ENCODE data around the gene TNFRSF12A.
"Not testable (repeated sequence)": the region's sequence is repeated elsewhere in the genome, so short reads cannot be mapped to it uniquely, and the experiment has no call there.

TNFRSF12A gene

GRCh38 chr16:3051009-3051408 lies 30.8 kb downstream of the TNFRSF12A start:
- peak in 1 of 5 experiments; percentile 74 for DNase-seq

DNA sequence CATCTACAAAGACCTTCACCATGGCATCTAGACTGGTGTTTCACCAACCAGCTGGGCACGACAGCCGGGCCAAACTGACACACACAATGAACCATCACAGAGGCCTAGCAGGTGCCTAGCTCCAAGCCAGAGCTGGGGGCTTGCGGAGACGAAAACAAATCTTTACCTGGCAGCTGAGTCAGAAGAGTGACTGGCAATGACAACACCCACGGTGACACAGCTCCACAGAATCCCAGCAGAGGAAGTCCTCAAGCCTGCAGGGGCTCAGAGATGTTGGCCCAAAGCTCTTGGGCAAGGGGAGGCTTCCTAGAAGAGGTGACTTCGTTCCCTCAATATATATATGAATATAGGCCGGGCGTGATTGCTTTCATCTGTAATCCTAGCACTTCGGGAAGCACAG lies 31.3 kb downstream of the TNFRSF12A start:
- DNase-seq: no peak

- DNase-seq: peak in 1 of 5 experiments; percentile 35
Observed at GRCh38 chr16:3052571-3053329, 32.6 kb downstream of the TNFRSF12A start.

- DNase-seq: peak in 1 of 5 experiments; percentile 58
Observed at GRCh38 chr16:3053330-3053710, 33.2 kb downstream of the TNFRSF12A start.

DNA sequence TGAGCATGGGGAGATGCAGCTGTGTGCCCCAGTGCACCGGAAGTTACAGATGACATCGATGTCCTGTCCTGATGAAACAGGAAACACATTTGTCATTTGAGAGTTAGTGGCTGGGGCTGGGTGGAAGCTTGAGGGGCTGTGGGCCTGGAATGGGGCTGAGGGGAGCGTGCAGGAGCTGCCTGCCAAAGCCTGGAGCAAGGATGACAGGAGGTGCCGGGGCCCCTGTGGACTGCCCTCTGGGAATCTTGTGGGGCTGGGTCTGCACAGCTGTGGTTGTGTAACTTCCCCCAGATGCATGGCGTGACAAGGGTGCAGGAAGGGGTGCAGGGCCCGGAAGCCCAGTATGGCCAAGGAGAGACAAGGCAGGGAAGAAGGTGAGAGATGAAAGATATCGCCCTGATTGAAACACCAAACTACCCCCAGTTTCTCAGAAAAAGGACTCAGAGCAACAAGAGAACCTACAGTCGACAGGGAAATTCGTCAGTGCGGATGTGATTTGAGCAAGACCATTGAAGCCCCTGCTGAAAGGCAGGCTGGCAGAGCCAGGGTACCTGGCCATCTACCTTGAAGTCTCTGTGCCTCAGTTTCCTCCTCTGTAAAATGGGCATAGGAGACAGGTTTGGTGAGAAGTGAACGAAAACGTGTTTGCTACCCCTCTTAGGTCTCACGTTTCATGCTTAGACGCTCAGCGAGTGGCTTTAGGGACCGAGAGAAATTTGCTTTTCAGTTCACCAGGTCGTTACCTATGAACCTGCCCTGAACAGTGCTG lies 35.0 kb downstream of the TNFRSF12A start:
- peak in 1 of 5 experiments; percentile 89 for DNase-seq

GRCh38 chr16:3055734-3056115 lies 35.6 kb downstream of the TNFRSF12A start:
- not testable (repeated sequence) for DNase-seq

GRCh38 chr16:3056336-3057180 lies 36.4 kb downstream of the TNFRSF12A start:
- DNase-seq: peak in 1 of 5 experiments; percentile 39

DNA sequence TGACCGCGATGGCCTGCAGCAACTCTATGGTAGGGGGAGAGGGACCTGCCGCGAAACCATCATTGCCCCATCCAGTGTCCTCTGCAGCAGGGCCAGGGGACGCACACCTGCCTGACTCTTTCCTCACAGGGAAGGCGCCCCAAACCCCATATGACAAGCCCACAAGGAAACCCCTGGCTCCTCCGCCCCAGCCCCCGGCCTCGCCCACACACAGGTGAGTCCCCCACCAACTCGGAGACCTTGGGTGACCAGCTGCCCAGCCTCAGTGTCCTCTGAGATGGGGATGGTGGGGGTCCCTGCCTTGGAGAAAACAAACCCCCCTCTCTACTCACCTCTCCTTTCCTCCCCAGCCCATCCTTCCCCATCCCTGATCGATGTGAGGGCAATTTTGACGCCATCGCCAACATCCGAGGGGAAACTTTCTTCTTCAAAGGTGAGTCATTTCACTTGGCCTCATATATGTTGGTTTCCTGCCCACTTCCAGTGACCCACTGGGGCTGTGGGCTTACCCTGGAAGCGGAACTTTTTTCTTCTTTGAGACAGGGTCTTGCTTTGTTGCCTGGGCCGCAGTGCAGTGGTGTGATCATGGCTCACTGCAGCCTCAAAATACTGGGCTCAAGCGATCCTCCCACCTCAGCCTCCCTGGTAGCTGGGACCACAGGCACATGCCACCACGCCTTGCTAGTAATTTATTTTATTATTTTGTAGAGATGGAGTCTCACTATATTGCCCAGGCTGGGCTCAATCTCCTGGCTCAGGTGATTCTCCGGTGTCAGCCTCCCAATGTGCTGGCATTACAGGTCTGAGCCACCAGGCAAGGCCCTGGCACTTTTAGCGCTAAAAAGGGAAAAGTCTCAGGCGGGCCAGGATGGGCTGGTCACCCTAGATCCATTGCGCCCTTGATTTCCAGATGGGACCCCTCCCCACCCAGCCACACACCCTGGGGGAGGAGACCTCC lies 37.3 kb downstream of the TNFRSF12A start:
- peak in 1 of 5 experiments; percentile 73 for DNase-seq

GRCh38 chr16:3058139-3059030 lies 38.2 kb downstream of the TNFRSF12A start:
- peak in 2 of 5 experiments; percentile 41 to 77 for DNase-seq

- DNase-seq: peak; percentile 80 to 86 (median 81)
Observed at GRCh38 chr16:3059041-3059722, 39.0 kb downstream of the TNFRSF12A start.

DNA sequence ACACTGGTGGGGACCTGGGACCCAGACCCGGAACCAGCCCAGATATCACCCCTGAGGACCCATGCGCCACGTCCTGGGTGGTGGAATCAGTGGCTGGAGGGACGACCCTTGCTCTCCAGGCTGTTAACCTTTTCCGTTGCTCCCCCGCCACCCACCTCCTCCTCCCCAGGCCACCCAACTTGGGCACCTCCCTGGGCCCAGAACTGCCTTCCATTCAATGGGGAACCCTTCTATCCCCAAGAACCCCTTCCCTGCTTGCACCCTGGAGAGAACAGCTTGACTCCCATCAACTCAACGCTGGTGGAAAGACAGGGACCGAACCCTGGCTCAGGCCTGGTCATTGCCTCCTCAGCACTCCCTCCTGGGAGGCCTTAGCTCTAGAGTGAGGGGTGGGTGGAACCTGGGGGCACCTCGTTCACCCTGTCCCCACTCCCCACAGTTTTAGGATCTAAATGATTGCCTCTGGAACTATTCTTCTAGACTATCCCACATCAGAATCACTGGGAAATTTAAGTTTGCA lies 39.6 kb downstream of the TNFRSF12A start:
- DNase-seq: no peak

DNA sequence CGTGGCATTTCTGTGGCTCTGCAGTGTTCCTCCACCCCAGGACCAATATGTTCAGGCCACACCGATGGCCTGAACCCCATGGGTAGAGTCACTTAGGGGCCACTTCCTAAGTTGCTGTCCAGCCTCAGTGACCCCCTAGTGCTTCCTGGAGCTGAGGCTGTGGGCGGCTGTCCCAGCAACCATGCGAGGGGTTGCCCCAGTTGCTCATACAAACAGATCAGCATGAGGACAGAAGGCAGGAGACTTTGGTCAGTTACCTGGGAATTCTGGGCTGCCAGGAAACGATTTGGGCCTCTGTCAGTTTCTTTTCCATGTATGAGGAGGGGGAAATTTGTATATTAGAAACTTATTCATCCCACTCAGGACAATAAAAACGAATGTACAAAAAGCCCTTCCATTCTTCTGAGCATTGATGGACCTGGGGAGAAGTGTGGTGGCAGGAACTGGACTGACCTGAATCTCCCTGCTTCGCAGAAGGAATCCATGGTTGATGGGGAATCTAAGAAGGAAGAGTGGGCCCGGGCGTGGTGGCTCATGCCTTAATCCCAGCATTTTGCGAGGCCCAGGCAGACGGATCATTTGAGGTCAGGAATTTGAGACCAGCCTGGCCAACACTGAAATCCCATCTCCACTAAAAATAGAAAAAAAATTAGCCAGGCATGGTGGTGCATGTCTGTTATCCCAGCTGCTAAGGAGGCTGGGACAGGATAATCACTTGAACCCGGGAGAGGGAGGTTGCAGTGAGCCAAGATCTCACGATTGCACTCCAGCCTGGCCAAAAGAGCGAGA lies 40.4 kb downstream of the TNFRSF12A start:
- DNase-seq: no peak

GRCh38 chr16:3062553-3062952 lies 42.4 kb downstream of the TNFRSF12A start:
- no peak for DNase-seq

GRCh38 chr16:3063625-3064386 lies 43.6 kb downstream of the TNFRSF12A start:
- DNase-seq: no peak

GRCh38 chr16:3065069-3065741 lies 45.0 kb downstream of the TNFRSF12A start, which contains the start of gene IL32:
IL32 (plus strand) TSS chr16:3065640; CDS start chr16:3065812, 172 bp downstream.
- peak in 4 of 5 experiments; percentile 52 to 90 (median 60) for DNase-seq

GRCh38 chr16:3065742-3066439 lies 45.7 kb downstream of the TNFRSF12A start:
- peak in 1 of 5 experiments; percentile 47 for DNase-seq

DNA sequence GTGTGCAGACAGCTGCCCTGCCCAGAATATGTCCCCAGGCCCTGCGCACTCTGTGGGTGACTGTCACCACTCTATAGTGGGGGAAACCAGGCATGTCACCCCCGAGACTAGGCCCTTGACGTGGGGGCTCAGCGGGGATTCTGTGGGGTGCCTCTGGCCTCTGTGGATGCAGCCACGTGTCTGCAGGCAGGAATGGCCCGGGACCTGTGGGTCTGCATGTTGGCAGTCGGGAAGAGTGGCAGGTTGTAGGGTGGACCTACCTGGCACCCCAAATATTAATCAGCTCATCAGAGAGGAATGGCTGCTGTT lies 46.2 kb downstream of the TNFRSF12A start:
- peak in 1 of 5 experiments; percentile 40 for DNase-seq

Data from T-helper 2 cell (primary cell).